Fibroblast of gingiva (primary cell): ENCODE data around the gene CFAP57.

Experiments used
- DNase-seq: peaks from one replicate; pipeline ENCODE4 v3.0.0-alpha.2; 2011; ENCODE audit warnings: low read depth

CFAP57 gene

GRCh38 chr1:43255438-43256210 is 83.5 kb downstream of the CFAP57 start:
- no peak for DNase-seq

- no peak for DNase-seq
These were observed 84.8 kb downstream of the CFAP57 start for GRCh38 chr1:43256675-43257570.

- no peak for DNase-seq
These were observed 86.2 kb downstream of the CFAP57 start for GRCh38 chr1:43258370-43258769.

GRCh38 chr1:43265431-43265830 is 93.3 kb downstream of the CFAP57 start:
- DNase-seq = no peak

- no peak for DNase-seq
These were observed 94.8 kb downstream of the CFAP57 start for GRCh38 chr1:43266881-43267280.

GRCh38 chr1:43267291-43267805 is 95.2 kb downstream of the CFAP57 start:
- DNase-seq = peak; percentile 88

- DNase-seq = no peak
These were observed 95.8 kb downstream of the CFAP57 start for GRCh38 chr1:43267818-43268425.

- no peak for DNase-seq
These were observed 97.7 kb downstream of the CFAP57 start, which contains the start of gene TMEM125 for GRCh38 chr1:43269627-43270375. TMEM125 (plus strand) TSS chr1:43269983; CDS start chr1:43272723, 2,740 bp downstream.

GRCh38 chr1:43270421-43271095 is 98.4 kb downstream of the CFAP57 start:
- DNase-seq = no peak

- no peak for DNase-seq
These were observed 99.3 kb downstream of the CFAP57 start for GRCh38 chr1:43271186-43272118.

- no peak for DNase-seq
These were observed 100.0 kb downstream of the CFAP57 start for GRCh38 chr1:43272161-43272560.

- no peak for DNase-seq
These were observed 100.7 kb downstream of the CFAP57 start for GRCh38 chr1:43272576-43273571.

- DNase-seq = no peak
These were observed 101.6 kb downstream of the CFAP57 start for GRCh38 chr1:43273708-43274107.

GRCh38 chr1:43274125-43274803 is 102.1 kb downstream of the CFAP57 start:
- no peak for DNase-seq

- no peak for DNase-seq
These were observed 102.7 kb downstream of the CFAP57 start for GRCh38 chr1:43274804-43275180.

GRCh38 chr1:43275826-43276620 is 103.9 kb downstream of the CFAP57 start:
- DNase-seq = no peak

GRCh38 chr1:43276673-43277072 is 104.5 kb downstream of the CFAP57 start:
- no peak for DNase-seq
